Brain microvascular endothelial cell (primary cell): ENCODE measurements around the gene SHMT2.
A peak's percentile ranks its signal among the peaks of the same experiment; 100 is the strongest.

Experiments used
- DNase-seq: peaks from one replicate; pipeline ENCODE4 v3.0.0-alpha.2; 2020
- H3K27ac ChIP-seq: fragments of 250-450 bp; sonication (Bioruptor Pico); 2 replicates; pipeline ENCODE4 v1.5.1; 2020; ENCODE audit warnings: mild to moderate bottlenecking, moderate library complexity
- H3K27me3 ChIP-seq: fragments of 250-450 bp; sonication (Bioruptor Pico); replicated peaks from 2 replicates; pipeline ENCODE4 v1.5.1; 2020; ENCODE audit warnings: mild to moderate bottlenecking
- H3K36me3 ChIP-seq: fragments of 250-450 bp; sonication (Bioruptor Pico); replicated peaks from 2 replicates; pipeline ENCODE4 v1.5.1; 2020; ENCODE audit warnings: mild to moderate bottlenecking
- H3K4me3 ChIP-seq: 2 replicates; pipeline ENCODE4 v1.5.1; 2011; ENCODE audit warnings: low read depth, mild to moderate bottlenecking, control low read depth, low read length, moderate library complexity
- CTCF ChIP-seq: IDR thresholded peaks from 2 replicates; pipeline ENCODE4 v1.5.1; 2011; ENCODE audit warnings: low read depth, mild to moderate bottlenecking, moderate library complexity, low read length, control low read depth, inconsistent platforms; ENCODE audit errors: missing control alignments
- in situ Hi-C: cut with HindIII; loops from 2 replicates; pipeline ENCODE4 v1.10.0; 2017; ENCODE audit warnings: low sequenced_read_pairs, low pct_ligation_motif_present

The SHMT2 gene

GRCh38 chr12:57229634-57230380, at the start of gene SHMT2:
Gene SHMT2, plus strand, starts transcription at chr12:57229711. Its CDS starts 68 bp downstream, at chr12:57229779.
- in situ Hi-C loops, result no loop called here
- H3K27ac ChIP-seq, result peak within 1 kb of the TSS; percentile 91
- peaks cover 34% of the 10 kb centered on the region for H3K36me3 ChIP-seq
- no peak for TF ChIP-seq CTCF
- DNase-seq, result peak; percentile 91
- H3K4me3 ChIP-seq, result peak within 1 kb of the TSS; percentile 88
- no peaks in the 10 kb centered on the region for H3K27me3 ChIP-seq

GRCh38 chr12:57180321-57180989, 49.1 kb upstream of the SHMT2 start:
- H3K36me3 ChIP-seq, result peaks cover 89% of the 10 kb centered on the region
- no peak overlapping the region for H3K4me3 ChIP-seq
- H3K27me3 ChIP-seq, result no peaks in the 10 kb centered on the region
- no peak for DNase-seq
- in situ Hi-C loops, result no loop called here
- no peak overlapping the region for H3K27ac ChIP-seq
- TF ChIP-seq CTCF, result no peak

GRCh38 chr12:57181072-57181471, 48.4 kb upstream of the SHMT2 start:
- no peak for TF ChIP-seq CTCF
- in situ Hi-C loops, result no loop called here
- H3K36me3 ChIP-seq, result peaks cover 89% of the 10 kb centered on the region
- H3K27ac ChIP-seq, result no peak overlapping the region
- no peak for DNase-seq
- H3K27me3 ChIP-seq, result no peaks in the 10 kb centered on the region
- no peak overlapping the region for H3K4me3 ChIP-seq

GRCh38 chr12:57181561-57182155, 47.9 kb upstream of the SHMT2 start:
- in situ Hi-C loops, result no loop called here
- DNase-seq, result no peak
- H3K36me3 ChIP-seq, result peaks cover 89% of the 10 kb centered on the region
- H3K27ac ChIP-seq, result no peak overlapping the region
- no peak for TF ChIP-seq CTCF
- no peak overlapping the region for H3K4me3 ChIP-seq
- H3K27me3 ChIP-seq, result no peaks in the 10 kb centered on the region

GRCh38 chr12:57182918-57183575, 46.5 kb upstream of the SHMT2 start:
- H3K36me3 ChIP-seq, result peaks cover 92% of the 10 kb centered on the region
- in situ Hi-C loops, result no loop called here
- H3K4me3 ChIP-seq, result no peak overlapping the region
- no peaks in the 10 kb centered on the region for H3K27me3 ChIP-seq
- DNase-seq, result peak; percentile 36
- peak; percentile 88 for TF ChIP-seq CTCF
- no peak overlapping the region for H3K27ac ChIP-seq
